Hepatocyte (in vitro differentiated cells): ENCODE results near the gene TTC12. TPM values are rescaled to one million over a fixed set of nuclear protein-coding genes. Genes with fewer than 3 reads are reported as not detected.

Source experiments
- DNase-seq: peaks from one replicate; pipeline ENCODE4 v3.0.0-alpha.2; 2016; ENCODE audit warnings: low spot score
- H2AFZ ChIP-seq: fragments of 200-600 bp; sonication (generic); 2 replicates; pipeline ENCODE4 v1.6.0; 2016; ENCODE audit warnings: antibody characterized with exemption, mild to moderate bottlenecking
- H3K27ac ChIP-seq: fragments of 200-600 bp; sonication (generic); 2 replicates; pipeline ENCODE4 v1.5.1; 2016; ENCODE audit warnings: mild to moderate bottlenecking
- H3K27me3 ChIP-seq: fragments of 200-600 bp; sonication (generic); 2 replicates; pipeline ENCODE4 v1.6.1; 2016
- H3K36me3 ChIP-seq: fragments of 200-600 bp; sonication (generic); replicated peaks from 2 replicates; pipeline ENCODE4 v1.5.1; 2016; ENCODE audit warnings: low read depth; ENCODE audit not compliant: insufficient read depth
- H3K4me1 ChIP-seq: fragments of 200-600 bp; sonication (generic); 2 replicates; pipeline ENCODE4 v1.5.1; 2016; ENCODE audit warnings: mild to moderate bottlenecking, moderate library complexity; ENCODE audit not compliant: insufficient read depth
- H3K4me2 ChIP-seq: fragments of 200-600 bp; sonication (generic); 2 replicates; pipeline ENCODE4 v1.6.0; 2016
- H3K4me3 ChIP-seq: fragments of 200-600 bp; sonication (generic); 2 replicates; pipeline ENCODE4 v1.5.1; 2016; ENCODE audit warnings: mild to moderate bottlenecking
- H3K79me2 ChIP-seq: fragments of 200-600 bp; sonication (generic); 2 replicates; pipeline ENCODE4 v1.6.0; 2017; ENCODE audit warnings: mild to moderate bottlenecking
- H3K9me2 ChIP-seq: fragments of 200-600 bp; sonication (generic); replicated peaks from 2 replicates; pipeline ENCODE4 v1.6.0; 2017; ENCODE audit warnings: mild to moderate bottlenecking; ENCODE audit not compliant: insufficient read depth
- H3K9me3 ChIP-seq: fragments of 200-600 bp; sonication (generic); 2 replicates; pipeline ENCODE4 v1.5.1; 2016; ENCODE audit warnings: low read depth, mild to moderate bottlenecking
- H4K20me1 ChIP-seq: fragments of 200-600 bp; sonication (generic); 2 replicates; pipeline ENCODE4 v1.6.0; 2016; ENCODE audit warnings: mild to moderate bottlenecking; ENCODE audit not compliant: insufficient read depth, poor library complexity, severe bottlenecking
- CTCF ChIP-seq: fragments of 200-600 bp; sonication (generic); IDR thresholded peaks from 2 replicates; pipeline ENCODE4 v1.5.1; 2016; ENCODE audit warnings: antibody characterized with exemption, mild to moderate bottlenecking; ENCODE audit not compliant: poor library complexity
- EZH2 ChIP-seq: fragments of 200-600 bp; sonication (generic); IDR thresholded peaks from 2 replicates; pipeline ENCODE4 v1.6.1; 2016; ENCODE audit warnings: antibody characterized with exemption, mild to moderate bottlenecking, borderline replicate concordance
- EZH2phosphoT487 ChIP-seq: fragments of 200-600 bp; sonication (generic); IDR thresholded peaks from one replicate; pipeline ENCODE4 v1.6.1; 2018; ENCODE audit warnings: antibody characterized with exemption, mild to moderate bottlenecking, low read depth, moderate library complexity; ENCODE audit not compliant: unreplicated experiment, severe bottlenecking
- WGBS: methylation state at CpG from one replicate; pipeline ENCODE4 v1.1.6; 2016; ENCODE audit warnings: low lambda C conversion rate; ENCODE audit errors: missing lambda C conversion rate; 5-methylcytosine and 5-hydroxymethylcytosine counted together
- polyA plus RNA-seq: library from polyadenylated mRNA; unstranded; fragments of >200 nt; fragmentation: Nextera tagmentation; extraction: Ambion mirVana; gene quantifications from 2 replicates; pipeline ENCODE4 v1.2.1, GENCODE V29; 2016
- total RNA-seq: library from RNA; depleted of rRNA; stranded (reverse); fragments of >200 nt; gene quantifications from 2 replicates; pipeline ENCODE4 v1.2.3, GENCODE V29; 2014

TTC12 gene
- total and polyA plus RNA-seq, 2 experiments from 2014 or later: 9.2 to 12.4 TPM

- Histone ChIP-seq H2AFZ (no peak overlapping the region), H3K79me2 (no peaks in the 10 kb centered on the region), H3K4me2 (no peak overlapping the region), H3K27ac (no peak overlapping the region), H3K4me1 (peaks cover 12% of the 10 kb centered on the region), H3K9me3 (no peaks in the 10 kb centered on the region), H3K27me3 (no peaks in the 10 kb centered on the region), H3K9me2 (no peaks in the 10 kb centered on the region), H4K20me1 (no peaks in the 10 kb centered on the region), H3K36me3 (no peaks in the 10 kb centered on the region), H3K4me3 (no peak overlapping the region)
- no peak for DNase-seq
- 96% methylated on average over 6 of the region's 6 CpGs for WGBS
- TF ChIP-seq CTCF (no peak), EZH2 (no peak), EZH2phosphoT487 (no peak)
Measured at GRCh38 chr11:113332638-113333329, 18.4 kb downstream of the TTC12 start.

- H3K36me3 ChIP-seq: no peaks in the 10 kb centered on the region
- TF ChIP-seq EZH2phosphoT487 (no peak), EZH2 (no peak), CTCF (no peak)
- H4K20me1 ChIP-seq: no peaks in the 10 kb centered on the region
- DNase-seq: no peak
- no peaks in the 10 kb centered on the region for H3K79me2 ChIP-seq
- no peaks in the 10 kb centered on the region for H3K9me2 ChIP-seq
- no peak overlapping the region for H3K4me3 ChIP-seq
- 97% methylated on average over 1 of the region's 1 CpG for WGBS
- peaks cover 12% of the 10 kb centered on the region for H3K4me1 ChIP-seq
- H3K27me3 ChIP-seq: no peaks in the 10 kb centered on the region
- no peak overlapping the region for H2AFZ ChIP-seq
- H3K4me2 ChIP-seq: no peak overlapping the region
- H3K9me3 ChIP-seq: no peaks in the 10 kb centered on the region
- no peak overlapping the region for H3K27ac ChIP-seq
Measured at GRCh38 chr11:113334183-113334582, 19.8 kb downstream of the TTC12 start.

GRCh38 chr11:113338730-113339129 is 24.3 kb downstream of the TTC12 start:
- Histone ChIP-seq H3K27ac (no peak overlapping the region), H3K9me3 (no peaks in the 10 kb centered on the region), H3K4me3 (no peak overlapping the region), H3K9me2 (no peaks in the 10 kb centered on the region), H2AFZ (no peak overlapping the region), H3K4me2 (no peak overlapping the region), H4K20me1 (no peaks in the 10 kb centered on the region), H3K36me3 (no peaks in the 10 kb centered on the region), H3K27me3 (no peaks in the 10 kb centered on the region), H3K79me2 (no peaks in the 10 kb centered on the region), H3K4me1 (peaks cover 8% of the 10 kb centered on the region)
- WGBS: 64% methylated on average over 4 of the region's 4 CpGs
- no peak for DNase-seq
- no peak for TF ChIP-seq EZH2phosphoT487
- no peak for TF ChIP-seq CTCF
- no peak for TF ChIP-seq EZH2
